Breast epithelium (tissue), 3 donors: ENCODE measurements around the gene NDUFAF2.

Source experiments
- POLR2A ChIP-seq: fragments of 450-650 bp; IDR thresholded peaks from one replicate; pipeline ENCODE4 v1.6.1; 2016; ENCODE audit warnings: antibody characterized with exemption, mild to moderate bottlenecking, moderate library complexity
- POLR2AphosphoS5 ChIP-seq, 3 donors: sonication (generic); formaldehyde crosslinking; IDR thresholded peaks; one replicate each; pipeline ENCODE4 v1.6.1; 2017; ENCODE audit warnings: antibody characterized with exemption in 3 of 3
- TF ChIP-seq, protein P1 (sequence below), 3 donors: fragments of 450-650 bp; IDR thresholded peaks; one replicate each; pipeline ENCODE4 v1.5.1; 2016 to 2017; ENCODE audit warnings: antibody characterized with exemption in 3 of 3, mild to moderate bottlenecking in 3 of 3, moderate library complexity in 3 of 3

DNA sequence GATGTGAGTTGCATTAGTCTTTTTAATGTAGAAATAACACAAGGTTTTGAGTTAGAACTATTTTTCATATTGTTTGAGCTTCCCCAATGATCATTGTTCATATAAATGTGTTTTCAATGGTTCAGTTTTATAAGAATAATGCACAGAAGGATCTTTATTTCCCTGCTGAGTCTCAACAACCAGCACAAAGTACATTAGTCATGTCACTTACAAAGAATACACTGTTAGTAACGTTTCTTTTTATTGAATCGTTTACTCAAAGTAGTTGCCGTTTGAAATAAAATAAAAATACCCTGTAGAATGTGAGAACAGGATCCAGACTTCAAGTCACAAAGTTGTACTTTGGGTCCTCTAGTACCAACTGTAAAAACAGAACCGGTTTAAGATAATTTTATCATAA is 41.6 kb upstream of the NDUFAF2 start:
- TF ChIP-seq, protein P1, sequence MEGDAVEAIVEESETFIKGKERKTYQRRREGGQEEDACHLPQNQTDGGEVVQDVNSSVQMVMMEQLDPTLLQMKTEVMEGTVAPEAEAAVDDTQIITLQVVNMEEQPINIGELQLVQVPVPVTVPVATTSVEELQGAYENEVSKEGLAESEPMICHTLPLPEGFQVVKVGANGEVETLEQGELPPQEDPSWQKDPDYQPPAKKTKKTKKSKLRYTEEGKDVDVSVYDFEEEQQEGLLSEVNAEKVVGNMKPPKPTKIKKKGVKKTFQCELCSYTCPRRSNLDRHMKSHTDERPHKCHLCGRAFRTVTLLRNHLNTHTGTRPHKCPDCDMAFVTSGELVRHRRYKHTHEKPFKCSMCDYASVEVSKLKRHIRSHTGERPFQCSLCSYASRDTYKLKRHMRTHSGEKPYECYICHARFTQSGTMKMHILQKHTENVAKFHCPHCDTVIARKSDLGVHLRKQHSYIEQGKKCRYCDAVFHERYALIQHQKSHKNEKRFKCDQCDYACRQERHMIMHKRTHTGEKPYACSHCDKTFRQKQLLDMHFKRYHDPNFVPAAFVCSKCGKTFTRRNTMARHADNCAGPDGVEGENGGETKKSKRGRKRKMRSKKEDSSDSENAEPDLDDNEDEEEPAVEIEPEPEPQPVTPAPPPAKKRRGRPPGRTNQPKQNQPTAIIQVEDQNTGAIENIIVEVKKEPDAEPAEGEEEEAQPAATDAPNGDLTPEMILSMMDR (IDR thresholded peaks at IDR 0.05) = no peak
- TF ChIP-seq POLR2A (no peak), POLR2AphosphoS5 (IDR thresholded peaks at IDR 0.05) (no peak)
